Loucy (cell line): ENCODE measurements around the gene MEGF6.

Experiments
- H2AFZ ChIP-seq: fragments of 200-600 bp; sonication (generic); 2 replicates; pipeline ENCODE4 v1.6.0; 2016; ENCODE audit warnings: antibody characterized with exemption, mild to moderate bottlenecking, low read length, moderate library complexity
- H3F3A ChIP-seq: fragments of 200-600 bp; 2 replicates; pipeline ENCODE4 v1.6.0; 2016; ENCODE audit warnings: antibody characterized with exemption, low read depth, mild to moderate bottlenecking
- H3K27me3 ChIP-seq: fragments of 200-600 bp; sonication (generic); 2 replicates; pipeline ENCODE4 v1.6.1; 2014; ENCODE audit warnings: low read length, mild to moderate bottlenecking; ENCODE audit not compliant: insufficient read depth, poor library complexity, severe bottlenecking
- H3K36me3 ChIP-seq: fragments of 200-600 bp; sonication (generic); 2 replicates; pipeline ENCODE4 v1.6.1; 2016; ENCODE audit warnings: low read length; ENCODE audit not compliant: insufficient read depth
- H3K4me1 ChIP-seq: fragments of 200-600 bp; sonication (generic); 2 replicates; pipeline ENCODE4 v1.5.1; 2014; ENCODE audit warnings: low read length, mild to moderate bottlenecking; ENCODE audit not compliant: insufficient read depth, poor library complexity, severe bottlenecking
- H3K4me2 ChIP-seq: fragments of 200-600 bp; sonication (generic); 2 replicates; pipeline ENCODE4 v1.6.0; 2014; ENCODE audit warnings: antibody characterized with exemption, low read length, low read depth, mild to moderate bottlenecking; ENCODE audit not compliant: poor library complexity, severe bottlenecking
- H3K4me3 ChIP-seq: fragments of 200-600 bp; sonication (generic); 2 replicates; pipeline ENCODE4 v1.5.1; 2014; ENCODE audit warnings: low read length, mild to moderate bottlenecking, mixed read lengths; ENCODE audit not compliant: poor library complexity, severe bottlenecking
- H3K79me2 ChIP-seq: fragments of 200-600 bp; sonication (generic); 2 replicates; pipeline ENCODE4 v1.6.1; 2014; ENCODE audit warnings: low read length; ENCODE audit not compliant: insufficient read depth
- H3K9ac ChIP-seq: fragments of 200-600 bp; sonication (generic); 2 replicates; pipeline ENCODE4 v1.6.0; 2014; ENCODE audit warnings: mild to moderate bottlenecking, low read depth, low read length, moderate library complexity; ENCODE audit not compliant: poor library complexity, severe bottlenecking
- H3K9me2 ChIP-seq: fragments of 200-600 bp; sonication (generic); replicated peaks from 2 replicates; pipeline ENCODE4 v1.6.1; 2016; ENCODE audit warnings: low read depth, low read length, mixed read lengths
- H3K9me3 ChIP-seq: fragments of 200-600 bp; sonication (generic); 2 replicates; pipeline ENCODE4 v1.6.1; 2014; ENCODE audit warnings: mild to moderate bottlenecking, antibody characterized with exemption, low read length, low read depth; ENCODE audit not compliant: insufficient read depth
- H4K20me1 ChIP-seq: fragments of 200-600 bp; sonication (generic); 2 replicates; pipeline ENCODE4 v1.6.0; 2014; ENCODE audit warnings: antibody characterized with exemption, low read length, mild to moderate bottlenecking; ENCODE audit not compliant: insufficient read depth, poor library complexity, severe bottlenecking
- CTCF ChIP-seq: fragments of 200-600 bp; sonication (generic); conservative IDR thresholded peaks from 2 replicates; pipeline ENCODE4 v1.5.1; 2014; ENCODE audit warnings: mild to moderate bottlenecking, antibody characterized with exemption, low read length
- EZH2phosphoT487 ChIP-seq: fragments of 200-600 bp; IDR thresholded peaks from 2 replicates; pipeline ENCODE4 v1.6.1; 2018; ENCODE audit warnings: antibody characterized with exemption, mild to moderate bottlenecking, moderate library complexity, borderline replicate concordance

The MEGF6 gene

GRCh38 chr1:3656450-3657095 is 45.3 kb upstream of the MEGF6 start:
- Histone ChIP-seq H3K4me3 (no peak overlapping the region), H3K27me3 (no peaks in the 10 kb centered on the region), H3K4me2 (no peak overlapping the region), H4K20me1 (no peaks in the 10 kb centered on the region), H3K9me3 (no peaks in the 10 kb centered on the region), H3K36me3 (no peaks in the 10 kb centered on the region), H3K9me2 (no peaks in the 10 kb centered on the region), H2AFZ (no peak overlapping the region), H3F3A (no peaks in the 10 kb centered on the region), H3K79me2 (no peaks in the 10 kb centered on the region), H3K4me1 (no peaks in the 10 kb centered on the region), H3K9ac (no peak overlapping the region)
- no peak for TF ChIP-seq EZH2phosphoT487
- no peak for TF ChIP-seq CTCF

GRCh38 chr1:3654549-3655281 is 43.4 kb upstream of the MEGF6 start:
- no peak overlapping the region for H3K9ac ChIP-seq
- no peaks in the 10 kb centered on the region for H3K36me3 ChIP-seq
- H2AFZ ChIP-seq: no peak overlapping the region
- H3K4me1 ChIP-seq: no peaks in the 10 kb centered on the region
- peaks cover under 1% of the 10 kb centered on the region; the same call in 1 of the 2 replicates for H3K79me2 ChIP-seq
- no peaks in the 10 kb centered on the region for H3K9me2 ChIP-seq
- no peak overlapping the region for H3K4me2 ChIP-seq
- no peaks in the 10 kb centered on the region for H3F3A ChIP-seq
- no peak for TF ChIP-seq EZH2phosphoT487
- no peak for TF ChIP-seq CTCF
- H4K20me1 ChIP-seq: no peaks in the 10 kb centered on the region
- H3K9me3 ChIP-seq: no peaks in the 10 kb centered on the region
- no peak overlapping the region for H3K4me3 ChIP-seq
- H3K27me3 ChIP-seq: no peaks in the 10 kb centered on the region

GRCh38 chr1:3653286-3653618 is 41.9 kb upstream of the MEGF6 start:
- Histone ChIP-seq H3K79me2 (peaks cover 15% of the 10 kb centered on the region), H3K4me1 (peaks cover 13% of the 10 kb centered on the region), H3K9ac (no peak overlapping the region), H3K9me3 (no peaks in the 10 kb centered on the region), H4K20me1 (no peaks in the 10 kb centered on the region), H3K4me2 (no peak overlapping the region), H3F3A (no peaks in the 10 kb centered on the region), H3K4me3 (no peak overlapping the region), H3K36me3 (no peaks in the 10 kb centered on the region), H2AFZ (no peak overlapping the region), H3K27me3 (no peaks in the 10 kb centered on the region), H3K9me2 (no peaks in the 10 kb centered on the region)
- TF ChIP-seq CTCF (no peak), EZH2phosphoT487 (no peak)
